Ishikawa (cell line): ENCODE results near the gene FKBP7.

ENCODE experiments used
- CREB1 ChIP-seq: IDR thresholded peaks from 2 replicates; pipeline ENCODE4 v1.6.1; 2012; ENCODE audit warnings: low read depth
- EP300 ChIP-seq: IDR thresholded peaks from 2 replicates; pipeline ENCODE4 v1.6.1; 2012; ENCODE audit warnings: borderline replicate concordance
- MAX ChIP-seq: IDR thresholded peaks from 2 replicates; pipeline ENCODE4 v1.6.1; 2012
- REST ChIP-seq: IDR thresholded peaks from 2 replicates; pipeline ENCODE4 v1.6.1; 2012; ENCODE audit warnings: low read depth, mild to moderate bottlenecking
- TAF1 ChIP-seq: IDR thresholded peaks from 2 replicates; pipeline ENCODE4 v1.6.1; 2012; ENCODE audit warnings: low read depth, mild to moderate bottlenecking
- TCF12 ChIP-seq: IDR thresholded peaks from 2 replicates; pipeline ENCODE4 v1.6.1; 2012; ENCODE audit warnings: low read depth
- YY1 ChIP-seq: IDR thresholded peaks from 2 replicates; pipeline ENCODE4 v1.6.1; 2012; ENCODE audit warnings: low read depth

GRCh38 chr2:178522950-178523595, 44.7 kb upstream of the FKBP7 start:
- TF ChIP-seq REST (no peak), CREB1 (peak; percentile 85), TCF12 (peak; percentile 66; the same call in 1 of the 2 replicates), TAF1 (peak; percentile 88), EP300 (no peak), YY1 (peak; percentile 64; the same call in 1 of the 2 replicates), MAX (peak; percentile 89)
